Frontal cortex (tissue), 4 donors: Measurements from ENCODE around the gene ITGA3. TPM values are rescaled to one million over a fixed set of nuclear protein-coding genes. Genes with fewer than 3 reads are reported as not detected.

Experiments
- DNase-seq, 2 donors: peaks; one replicate each; pipeline ENCODE4 v3.0.0; 2012; ENCODE audit warnings: low spot score in 2 of 2
- FAIRE-seq: peaks from 2 replicates; lab custom pipeline; 2012; peaks lifted over from hg19 to GRCh38; lab: Jason Lieb, UNC
- total RNA-seq: library from RNA; depleted of rRNA; stranded (reverse); fragments of >200 nt; gene quantifications from one replicate; pipeline ENCODE4 v1.2.3, GENCODE V29; 2014
- donor health status: control.
- donor health status: control.
- donor health status: control.

Gene ITGA3
- total RNA-seq, 1 donor from 2014 or later: 20.0 TPM

DNA sequence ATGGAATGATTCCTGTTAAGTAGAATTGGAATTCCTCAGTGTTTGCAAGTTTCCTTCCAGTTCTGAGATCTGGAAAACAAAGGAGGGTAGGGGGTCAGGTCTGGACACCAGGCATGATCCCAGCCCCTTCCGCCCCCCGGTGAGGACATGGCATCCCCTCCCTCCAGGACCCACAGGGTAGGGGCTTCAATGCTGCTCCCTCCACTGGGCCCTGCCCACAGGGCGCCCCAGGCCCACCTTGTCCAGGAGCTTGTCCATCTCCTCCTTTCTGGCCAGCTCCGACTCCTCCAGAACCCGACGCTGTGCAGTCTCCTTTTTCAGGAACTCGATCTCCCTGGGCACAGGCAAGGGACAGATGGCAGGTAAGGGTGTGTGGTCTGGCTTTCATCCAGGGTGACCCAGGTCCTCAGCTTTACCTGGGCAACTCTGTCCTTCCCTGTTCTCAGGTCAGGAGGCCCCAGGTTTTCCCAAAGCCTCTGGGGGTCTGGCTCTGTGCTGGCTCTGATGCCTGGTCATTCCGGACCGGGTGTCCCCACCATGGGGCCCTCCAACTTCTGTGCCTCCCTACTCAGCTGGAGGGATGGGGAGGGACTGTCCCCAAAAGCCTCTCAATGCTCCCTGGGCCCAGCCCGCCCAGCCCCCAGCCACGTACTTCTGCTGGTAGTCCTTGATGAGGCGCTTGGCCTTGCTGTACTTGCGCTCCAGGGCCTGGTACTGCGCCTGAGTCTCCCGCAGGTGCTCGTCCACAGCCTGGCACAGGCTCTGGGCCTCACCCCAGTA lies 79.6 kb downstream of the ITGA3 start:
- no peak for DNase-seq
- no peak for FAIRE-seq

DNA sequence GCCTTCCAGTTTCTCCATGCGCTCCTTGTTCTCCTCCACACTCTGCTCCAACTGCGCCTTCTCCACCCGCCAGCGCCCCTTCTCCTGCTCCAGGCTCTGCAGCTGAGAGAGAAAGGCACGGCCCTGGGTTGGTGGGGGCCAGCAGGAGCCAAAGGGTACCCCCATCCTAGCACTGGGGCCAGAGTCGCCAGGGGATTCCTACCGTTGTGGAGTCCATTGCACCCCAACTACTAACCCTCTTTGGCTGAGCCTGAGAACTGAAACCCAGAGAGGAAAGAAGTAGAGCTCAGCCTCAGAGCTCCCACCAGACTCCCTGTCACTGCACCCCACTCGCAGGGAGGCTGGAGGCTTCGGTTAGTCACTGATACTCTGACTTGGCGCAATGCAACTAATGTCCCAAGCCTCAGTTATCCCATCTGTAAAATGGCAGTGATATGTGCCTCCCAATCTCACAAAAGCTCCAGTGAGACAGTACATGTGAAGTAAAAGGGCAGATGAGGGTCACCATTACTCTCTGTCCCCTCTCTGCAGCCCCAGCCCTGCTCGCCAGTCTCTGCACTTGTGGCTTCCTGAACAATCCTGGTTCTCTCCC lies 80.3 kb downstream of the ITGA3 start:
- FAIRE-seq (no peak), DNase-seq (no peak)

DNA sequence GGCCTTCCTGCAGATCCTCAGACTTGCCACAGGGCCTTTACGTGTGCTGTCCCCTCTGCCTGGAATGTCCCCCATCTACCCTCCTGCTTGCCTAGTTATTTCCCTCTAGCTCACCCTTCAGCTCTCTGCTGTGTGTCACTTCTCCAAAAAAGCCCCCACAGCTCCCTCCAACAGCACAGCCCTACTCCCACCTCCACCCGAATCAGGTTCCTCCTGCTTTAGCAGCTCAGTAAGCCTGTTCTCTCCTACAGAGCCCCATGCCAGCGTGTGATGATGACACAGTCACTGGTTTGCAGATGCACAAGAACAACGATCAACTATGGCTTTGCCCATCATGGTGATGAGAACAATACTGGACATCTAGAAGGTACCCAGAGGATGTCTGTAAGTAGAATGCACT lies 81.1 kb downstream of the ITGA3 start:
- FAIRE-seq (no peak), DNase-seq (no peak)

DNA sequence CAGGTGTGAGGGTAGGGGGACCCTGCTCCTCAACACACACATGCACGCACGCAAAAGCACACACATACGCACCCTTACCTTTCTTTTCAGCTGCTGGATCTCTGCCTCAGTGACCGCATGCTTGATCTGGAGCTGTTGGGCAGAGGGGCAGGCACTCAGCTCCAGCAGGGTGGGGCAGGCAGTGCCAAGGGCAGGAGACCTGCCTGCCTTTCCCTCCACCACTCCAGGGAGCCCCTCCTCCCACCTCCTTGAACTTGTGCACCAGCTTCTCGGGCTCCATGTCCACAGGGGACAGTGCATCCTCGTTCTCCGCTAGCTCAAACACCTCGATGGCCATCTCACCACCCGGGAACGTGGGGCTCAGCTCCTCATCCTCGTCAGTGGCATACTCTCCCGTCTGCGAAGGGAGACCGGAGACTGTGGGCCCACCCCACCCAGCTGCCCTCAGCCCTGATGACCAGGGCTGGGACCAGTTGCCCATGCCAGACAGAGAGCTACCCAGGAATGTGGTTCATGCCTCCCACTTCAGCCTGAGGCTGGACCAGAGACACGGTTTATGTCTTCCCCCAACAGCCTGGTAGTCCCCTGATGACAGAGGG lies 83.4 kb downstream of the ITGA3 start:
- FAIRE-seq: no peak

More for the DNA sequence above, 83.4 kb downstream of the ITGA3 start:
- DNase-seq: no peak

Other genes starting within 250 kb of the ITGA3 start
- not detected for gene TAC4, start 208.0 kb upstream of the ITGA3 start, total RNA-seq
- not detected for gene DLX4, start 86.9 kb upstream of the ITGA3 start, total RNA-seq
- gene DLX3, start 60.9 kb upstream of the ITGA3 start, total RNA-seq: not detected
- 11.8 TPM for gene PDK2, start 39.2 kb downstream of the ITGA3 start, total RNA-seq
- 21.2 TPM for gene SAMD14, start 74.0 kb downstream of the ITGA3 start, total RNA-seq
- gene PPP1R9B, start 94.6 kb downstream of the ITGA3 start, total RNA-seq: 68.9 TPM
- not detected for gene SGCA, start 109.9 kb downstream of the ITGA3 start, total RNA-seq
- gene COL1A1, start 145.5 kb downstream of the ITGA3 start, total RNA-seq: 26.1 TPM
- gene TMEM92, start 218.4 kb downstream of the ITGA3 start, total RNA-seq: not detected